ENCODE results near the gene MYH1.

- no peak for TF ChIP-seq POLR2A (IDR thresholded peaks at IDR 0.05)
- TF ChIP-seq CTCF (IDR thresholded peaks at IDR 0.05 in 4 of 5, conservative IDR thresholded peaks at IDR 0.05 in 1 of 5), result no peak
These were observed 8.2 kb upstream of the MYH1 start for GRCh38 chr17:10526517-10526916.
